IPS-18c (cell line): Measurements from ENCODE around the gene ADAT2.
"Not testable (repeated sequence)": the region's sequence is repeated elsewhere in the genome, so short reads cannot be mapped to it uniquely, and the experiment has no call there.

Source experiments
- H3K4me3 ChIP-seq: 2 replicates; pipeline ENCODE4 v1.7.0; 2013; ENCODE audit warnings: low read depth, mild to moderate bottlenecking, low read length, moderate library complexity; ENCODE audit not compliant: insufficient read depth
- H3K9me3 ChIP-seq: one replicate; pipeline ENCODE4 v1.6.1; 2013; ENCODE audit warnings: mild to moderate bottlenecking, low read length, moderate library complexity; ENCODE audit not compliant: control insufficient read depth, insufficient read depth

ADAT2 gene

DNA sequence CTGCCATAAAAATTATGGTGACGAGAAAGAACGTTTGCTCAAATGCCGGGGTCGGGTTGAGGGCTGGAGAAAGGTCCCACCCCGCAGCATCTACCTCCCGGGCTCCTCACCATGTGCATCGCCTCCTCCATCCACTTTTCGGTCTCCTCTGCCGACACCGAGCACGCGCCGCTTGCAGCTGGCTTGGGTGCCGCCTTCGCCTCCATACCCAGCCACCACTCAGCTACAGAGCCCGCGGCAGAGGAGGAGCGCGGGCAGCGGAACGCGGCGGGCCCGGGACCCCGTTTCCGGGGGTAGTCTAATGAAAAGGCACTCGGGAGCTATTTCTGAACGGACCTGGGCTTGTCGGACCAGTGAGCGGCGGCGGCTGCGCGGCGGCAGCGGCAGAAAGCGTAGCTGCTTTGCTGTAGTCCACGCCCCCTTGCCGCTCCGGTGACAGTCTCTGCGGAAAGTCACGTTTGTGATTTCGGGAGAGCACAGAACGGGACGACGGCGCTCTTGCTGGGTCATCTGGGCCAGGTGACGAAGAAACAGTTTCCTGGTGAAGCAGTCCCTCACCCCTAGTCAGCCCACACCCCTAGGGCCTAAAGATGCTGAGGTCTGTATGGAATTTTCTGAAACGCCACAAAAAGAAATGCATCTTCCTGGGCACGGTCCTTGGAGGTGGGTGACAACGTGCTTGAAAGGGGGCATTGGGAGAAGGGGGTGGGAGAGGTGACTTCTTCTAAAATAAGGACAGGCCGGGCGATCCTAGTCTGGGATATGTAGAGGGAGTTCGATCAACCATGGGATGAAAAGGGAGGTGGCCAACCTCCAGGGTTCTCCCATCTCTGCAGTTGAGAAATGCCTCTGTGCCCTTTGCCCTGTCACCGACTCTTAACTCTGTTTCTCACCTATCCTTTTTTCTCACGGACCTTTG lies at the start of gene ADAT2, which contains the start of gene PEX3:
ADAT2 (minus strand) TSS at position 243 of the 919 bp plus-strand sequence; CDS start at position 206, 37 bp downstream.
PEX3 (plus strand) TSS at position 353 of the 919 bp plus-strand sequence; CDS start at position 591, 238 bp downstream.
- Histone ChIP-seq H3K4me3 (peak within 1 kb of the TSS; percentile 64), H3K9me3 (no peaks in the 10 kb centered on the region)

DNA sequence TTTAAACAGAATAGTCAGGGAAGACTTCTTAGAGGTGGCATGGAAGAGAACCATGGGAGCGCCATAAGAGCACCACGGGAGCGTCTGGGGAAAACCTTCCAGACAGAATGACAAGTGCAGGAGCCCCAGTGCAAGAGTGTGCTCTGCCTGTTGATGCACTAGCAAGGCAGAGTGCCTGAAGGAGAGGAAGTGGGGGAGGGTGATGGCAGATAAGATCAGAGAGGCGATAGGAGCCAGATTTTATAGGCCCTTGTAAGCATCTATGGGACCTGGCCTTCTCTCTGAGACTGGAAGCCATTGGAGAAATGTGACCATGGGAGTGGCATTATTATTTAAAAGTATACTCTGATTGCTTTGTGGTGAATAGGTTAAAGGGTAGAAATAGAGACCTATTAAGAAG lies 47.9 kb upstream of the ADAT2 start:
- H3K4me3 ChIP-seq, result no peak overlapping the region
- no peaks in the 10 kb centered on the region for H3K9me3 ChIP-seq

DNA sequence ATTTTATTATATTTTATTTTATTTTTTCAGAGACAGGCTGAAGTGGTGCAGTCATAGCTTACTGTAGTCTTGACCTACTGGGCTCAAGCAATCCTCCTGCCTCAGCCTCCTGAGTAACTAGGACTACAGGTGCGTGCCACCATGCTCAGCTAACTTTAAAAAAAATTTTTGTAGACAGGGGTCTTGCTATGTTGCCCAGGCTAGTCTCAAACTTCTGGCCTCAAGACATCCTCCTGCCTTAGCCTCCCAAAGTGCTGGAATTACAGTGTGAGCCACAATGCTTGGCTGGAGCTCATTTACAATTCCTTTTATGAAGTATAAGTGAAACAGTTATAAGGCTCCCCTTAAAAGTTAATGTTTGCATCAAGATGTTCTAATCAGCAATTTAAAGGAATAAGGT lies 46.5 kb upstream of the ADAT2 start:
- Histone ChIP-seq H3K9me3 (no peaks in the 10 kb centered on the region), H3K4me3 (no peak overlapping the region)

DNA sequence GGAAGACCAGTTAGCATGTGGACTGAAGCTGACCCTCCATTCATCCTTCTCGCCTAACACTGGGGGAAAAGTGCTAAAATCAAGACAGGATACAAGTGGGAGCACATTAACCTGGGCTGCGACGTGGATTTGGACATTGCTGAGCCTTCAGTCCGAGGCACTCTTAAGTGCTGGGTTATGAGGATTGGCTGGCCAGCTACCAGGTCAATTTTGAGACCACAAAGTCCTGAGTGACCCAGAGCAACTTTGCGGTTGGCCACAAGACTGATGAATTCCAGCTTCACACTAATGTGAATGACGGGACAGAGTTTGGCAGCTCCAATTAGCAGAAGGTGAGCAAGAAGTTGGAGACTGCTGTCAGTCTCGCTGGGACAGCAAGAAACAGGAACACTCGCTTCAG lies 40.3 kb upstream of the ADAT2 start:
- Histone ChIP-seq H3K9me3 (no peaks in the 10 kb centered on the region), H3K4me3 (no peak overlapping the region)

DNA sequence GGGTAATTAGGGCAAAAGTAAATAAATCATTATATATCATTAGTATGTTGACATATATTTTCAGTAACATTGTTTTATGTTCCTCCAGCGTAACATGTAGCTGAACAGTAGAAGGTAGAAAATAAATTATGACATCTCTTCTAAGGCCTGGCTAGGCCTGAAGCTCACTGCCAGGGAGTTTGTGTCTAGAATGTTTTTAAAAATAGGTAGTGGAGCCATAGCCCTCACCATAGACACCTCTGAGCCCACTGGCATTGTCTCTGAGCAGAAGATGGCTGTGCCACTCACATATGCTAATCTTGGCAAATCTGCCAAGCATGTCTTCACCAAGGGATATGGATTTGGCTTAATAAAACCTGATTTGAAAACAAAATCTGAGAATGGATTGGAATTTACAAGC lies 39.7 kb upstream of the ADAT2 start:
- H3K4me3 ChIP-seq, result no peak overlapping the region
- no peaks in the 10 kb centered on the region for H3K9me3 ChIP-seq

DNA sequence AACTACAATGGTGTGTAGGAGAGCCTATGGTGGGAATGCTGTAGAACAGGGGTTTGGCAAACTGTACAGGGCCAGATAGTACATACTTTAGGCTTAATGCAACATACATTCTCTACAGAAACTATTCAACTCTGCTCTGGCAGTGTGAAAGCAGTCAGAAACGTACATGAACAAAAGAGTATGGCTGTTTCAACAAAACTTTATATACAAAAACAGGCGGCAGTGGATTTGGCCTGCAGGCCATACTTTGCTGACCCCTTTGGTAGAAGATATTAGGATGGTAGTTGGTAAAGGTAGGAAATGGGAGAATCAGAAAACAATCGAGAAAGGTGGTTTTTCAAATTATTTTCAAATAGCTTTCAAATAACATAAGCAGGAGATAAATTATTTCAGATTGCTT lies 36.3 kb upstream of the ADAT2 start:
- Histone ChIP-seq H3K4me3 (no peak overlapping the region), H3K9me3 (no peaks in the 10 kb centered on the region)

DNA sequence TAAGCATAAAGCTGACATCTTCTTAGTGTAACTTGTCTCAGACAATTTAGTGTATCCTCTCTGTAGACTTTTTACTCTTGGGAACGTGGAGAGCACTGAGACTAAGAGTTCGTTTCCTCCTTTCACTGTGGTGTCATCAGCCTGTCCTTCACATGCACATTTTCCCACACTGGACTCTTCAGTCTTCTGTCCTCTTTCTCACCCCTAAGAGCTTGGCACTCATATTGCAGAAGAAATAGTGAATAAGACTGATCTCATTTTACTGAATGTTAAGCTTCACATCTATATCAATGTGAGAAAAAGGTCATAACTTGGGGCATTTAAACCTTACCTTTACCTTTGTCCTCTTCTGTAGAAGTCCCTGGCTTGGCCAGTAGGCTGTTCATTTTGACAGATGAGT lies 35.5 kb upstream of the ADAT2 start:
- Histone ChIP-seq H3K4me3 (no peak overlapping the region), H3K9me3 (no peaks in the 10 kb centered on the region)

DNA sequence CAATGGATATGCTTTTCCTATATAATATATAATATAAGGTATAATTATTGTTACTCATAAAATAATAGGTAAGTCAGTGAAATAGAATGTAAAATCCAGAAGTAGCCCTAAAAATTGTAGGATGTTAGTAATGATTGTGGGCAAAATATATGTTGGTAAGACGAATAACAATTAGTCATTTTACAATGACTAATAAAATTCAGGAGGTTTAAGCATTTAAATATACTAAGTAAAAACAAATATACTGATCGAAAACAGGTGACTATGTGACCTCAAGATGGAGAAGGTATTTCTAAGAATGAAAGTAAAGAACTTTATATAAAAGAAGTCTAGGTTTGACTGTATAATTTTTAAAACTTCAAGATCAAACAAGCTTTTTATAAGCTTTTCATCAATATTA lies 32.1 kb upstream of the ADAT2 start:
- H3K4me3 ChIP-seq, result no peak overlapping the region
- no peaks in the 10 kb centered on the region for H3K9me3 ChIP-seq

DNA sequence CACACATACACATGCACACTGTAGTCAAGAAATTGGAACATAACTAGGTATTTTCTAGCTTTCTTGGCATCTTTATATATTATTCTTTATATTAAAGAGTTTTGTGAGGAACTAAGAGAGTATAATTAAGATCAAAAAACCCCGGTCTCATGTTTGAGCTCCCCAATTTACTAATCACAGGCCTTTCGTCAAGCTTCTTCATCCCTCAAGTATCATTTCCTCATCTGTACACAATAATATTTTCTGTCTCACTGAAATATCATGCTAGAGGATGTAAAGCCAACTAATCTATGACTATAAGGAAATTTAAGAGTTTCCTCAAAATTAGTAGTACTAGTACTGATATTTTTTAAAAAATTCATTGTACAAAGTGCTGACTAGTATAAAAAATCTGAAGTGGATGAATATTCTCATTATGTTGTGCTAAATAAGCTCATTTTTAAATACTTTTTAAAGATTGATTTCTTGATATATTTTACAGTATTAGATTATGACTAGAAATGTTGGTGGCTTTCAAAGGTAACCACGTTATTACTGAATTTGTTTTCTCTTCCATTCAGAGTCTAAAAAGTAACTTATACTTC lies 28.1 kb upstream of the ADAT2 start:
- Histone ChIP-seq H3K9me3 (no peaks in the 10 kb centered on the region), H3K4me3 (no peak overlapping the region)

DNA sequence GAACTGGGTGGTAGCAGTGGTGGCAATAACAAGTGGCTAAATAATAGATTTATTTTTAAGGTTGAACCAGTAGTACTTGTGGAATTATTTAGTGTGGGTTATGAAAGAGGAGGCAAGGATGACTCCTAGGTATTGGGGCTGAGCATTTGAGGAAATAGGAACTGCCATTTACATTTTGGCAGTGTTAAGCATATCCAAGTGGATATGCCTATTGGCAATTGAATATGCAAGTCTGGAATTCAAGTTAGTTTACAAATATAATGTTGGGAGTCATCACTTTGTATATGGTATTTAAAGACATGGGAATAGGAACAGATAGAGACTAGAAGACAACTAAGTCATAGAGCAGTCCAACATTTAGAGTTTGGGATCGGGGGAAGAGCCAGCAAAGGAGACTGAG lies 26.1 kb upstream of the ADAT2 start:
- Histone ChIP-seq H3K9me3 (no peaks in the 10 kb centered on the region), H3K4me3 (no peak overlapping the region)

DNA sequence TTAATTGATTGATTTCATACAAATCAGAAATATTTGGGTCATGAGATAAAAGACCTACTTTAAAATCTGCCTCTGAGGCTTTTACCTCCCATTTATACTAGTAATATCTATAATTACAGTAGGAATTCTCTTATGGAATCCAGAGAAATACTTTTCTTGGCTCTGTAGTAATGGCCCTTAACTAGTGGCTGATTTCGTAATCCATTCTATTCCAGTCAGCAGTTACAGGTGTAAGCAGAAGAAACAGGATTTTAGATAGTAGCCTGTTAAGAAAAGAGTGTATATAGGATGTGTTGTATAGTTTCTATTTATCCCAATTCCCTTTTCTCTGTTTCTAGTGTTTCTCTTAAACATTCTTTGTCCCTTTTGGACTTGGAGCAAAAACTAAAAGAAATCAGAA lies 21.3 kb upstream of the ADAT2 start:
- no peak overlapping the region for H3K4me3 ChIP-seq
- H3K9me3 ChIP-seq, result no peaks in the 10 kb centered on the region

DNA sequence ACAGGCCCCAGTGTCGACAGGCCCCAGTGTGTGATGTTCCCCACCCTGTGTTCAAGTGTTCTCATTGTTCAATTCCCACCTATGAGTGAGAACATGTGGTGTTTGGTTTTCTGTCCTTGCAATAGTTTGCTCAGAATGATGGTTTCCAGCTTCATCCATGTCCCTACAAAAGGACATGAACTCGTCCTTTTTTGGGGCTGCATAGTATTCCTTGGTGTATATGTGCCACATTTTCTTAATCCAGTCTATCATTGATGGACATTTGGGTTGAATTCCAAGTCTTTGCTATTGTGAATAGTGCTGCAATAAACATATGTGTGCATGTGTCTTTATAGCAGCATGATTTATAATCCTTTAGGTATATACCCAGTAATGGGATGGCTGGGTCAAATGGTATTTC lies 18.3 kb upstream of the ADAT2 start:
- H3K4me3 ChIP-seq, H3K9me3 ChIP-seq: not testable (repeated sequence)

DNA sequence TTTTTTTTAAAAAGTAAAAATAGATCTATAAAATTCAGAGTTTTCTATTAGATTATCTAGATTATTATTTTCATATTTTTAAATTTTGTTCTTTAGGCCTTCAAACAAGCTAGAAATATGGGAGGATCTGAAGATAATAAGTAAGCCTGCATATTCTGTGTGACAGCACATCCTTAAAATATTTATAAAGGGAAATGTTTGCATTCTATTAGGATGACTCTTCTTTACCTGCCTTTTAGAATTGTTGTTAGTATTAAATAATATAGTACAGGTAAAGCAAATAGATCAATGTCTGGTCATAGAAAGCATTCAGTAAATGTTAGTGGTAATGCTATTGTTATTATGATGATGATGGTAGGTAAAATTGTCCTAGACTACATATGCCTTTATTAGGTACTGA lies 17.5 kb upstream of the ADAT2 start:
- no peak overlapping the region for H3K4me3 ChIP-seq
- no peaks in the 10 kb centered on the region for H3K9me3 ChIP-seq

DNA sequence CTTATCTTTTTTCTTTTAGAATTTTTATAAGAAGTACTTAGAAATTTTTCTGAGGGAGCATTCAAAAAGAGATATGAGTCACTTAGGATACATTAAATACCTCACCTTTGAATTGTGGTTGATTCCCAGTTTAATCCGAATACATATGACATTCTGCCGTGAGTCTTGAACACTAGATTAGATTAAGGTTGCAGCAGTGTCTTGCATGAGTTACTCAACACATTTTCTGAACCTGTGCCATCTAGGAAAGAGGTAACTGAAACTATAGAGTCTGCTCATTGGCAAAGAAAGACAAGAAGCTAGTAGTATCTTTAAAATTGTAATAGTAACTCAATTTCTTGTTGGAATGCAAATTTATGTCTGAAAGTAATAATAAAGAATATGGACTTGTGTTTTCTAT lies 15.1 kb upstream of the ADAT2 start:
- no peak overlapping the region for H3K4me3 ChIP-seq
- H3K9me3 ChIP-seq, result no peaks in the 10 kb centered on the region

DNA sequence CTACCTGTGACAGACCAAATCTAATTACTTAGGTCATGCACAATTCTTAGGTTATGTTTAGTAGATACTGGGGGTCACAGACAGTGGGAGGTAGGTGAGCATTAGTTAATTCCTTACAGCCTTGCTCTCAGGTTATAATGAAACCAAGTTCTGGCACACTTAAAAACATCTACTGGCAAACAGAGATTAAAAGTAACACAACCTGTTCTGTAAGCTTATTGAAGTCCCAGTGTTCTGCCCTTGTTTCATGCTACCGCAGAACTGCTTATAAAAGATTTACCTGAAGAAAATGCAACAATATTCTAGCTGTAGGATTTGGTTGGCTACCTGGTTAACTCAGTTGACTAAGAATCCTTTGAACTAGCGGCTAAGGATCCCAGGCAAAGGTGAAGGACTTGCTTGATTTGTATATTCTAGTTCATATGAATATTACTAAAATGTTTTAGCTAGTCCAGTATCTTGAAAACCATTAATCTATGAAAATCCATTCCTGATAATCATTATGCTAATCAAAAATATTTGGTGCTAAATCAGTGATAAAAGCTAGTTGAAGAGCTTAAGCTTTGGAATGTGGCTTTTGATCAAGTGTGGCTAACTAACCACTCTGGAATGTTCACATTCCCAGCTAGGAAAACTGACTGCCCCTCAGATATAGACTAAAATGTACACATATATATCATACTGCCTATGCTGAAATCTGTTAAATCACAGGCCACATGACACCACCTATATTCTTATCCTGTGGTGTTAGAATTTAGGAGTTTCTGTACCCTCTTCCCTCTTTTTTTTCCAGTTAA lies 7.3 kb upstream of the ADAT2 start:
- Histone ChIP-seq H3K9me3 (no peaks in the 10 kb centered on the region), H3K4me3 (no peak overlapping the region)

DNA sequence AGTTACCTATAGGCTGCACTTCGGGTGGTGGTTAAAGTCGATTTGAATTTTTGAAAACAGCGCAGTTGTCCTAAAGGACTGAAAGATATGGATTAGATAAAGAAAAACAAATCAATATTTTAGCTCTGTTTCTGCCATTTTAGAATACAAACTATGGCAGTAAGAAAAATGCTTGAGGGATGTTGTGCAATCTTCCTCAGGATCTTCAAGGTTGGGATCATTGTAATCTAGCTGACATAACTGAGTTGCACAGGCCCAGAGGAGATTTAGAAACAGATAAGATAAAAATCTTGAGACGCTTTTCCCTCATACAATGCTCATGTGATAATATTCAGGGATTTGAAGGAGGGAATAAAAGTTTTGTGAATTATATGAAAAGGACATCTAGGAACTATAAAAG lies 1.0 kb upstream of the ADAT2 start:
- no peaks in the 10 kb centered on the region for H3K9me3 ChIP-seq
- H3K4me3 ChIP-seq, result peak overlapping the region; percentile 64

DNA sequence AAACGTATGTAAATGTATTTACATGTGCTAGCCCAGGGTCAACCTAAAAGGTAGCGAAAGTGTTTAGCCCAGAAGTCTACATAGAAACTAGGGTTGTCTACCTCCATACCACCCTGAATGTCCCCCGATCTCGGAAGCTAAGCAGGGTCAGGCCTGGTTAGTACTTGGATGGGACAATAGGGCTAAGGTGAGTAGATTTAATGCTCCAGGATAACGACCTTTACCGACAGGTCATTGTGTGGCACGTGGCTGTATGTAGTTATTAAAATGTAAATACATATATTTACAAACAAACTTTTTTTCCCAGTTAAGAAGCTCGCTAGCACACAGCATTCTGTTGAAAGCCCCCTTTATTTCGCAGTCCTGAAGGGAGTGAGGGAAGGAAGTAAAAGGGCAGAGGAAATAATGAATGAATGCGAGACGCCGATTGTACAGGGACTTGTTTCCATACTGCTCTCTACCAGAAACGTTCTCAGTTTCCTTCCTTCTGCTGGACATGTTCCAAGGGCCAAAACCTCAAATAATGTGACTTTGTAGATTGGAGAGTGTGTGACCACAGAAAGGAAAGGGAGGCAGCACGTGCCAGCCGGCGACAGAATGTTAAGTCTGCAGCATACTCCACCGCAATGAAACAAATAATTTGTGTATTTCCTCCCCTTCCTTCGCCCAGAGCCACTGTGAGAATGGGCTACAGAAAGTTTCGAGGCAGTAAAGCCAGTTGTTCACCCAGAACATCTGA lies 612 bp downstream of the ADAT2 start:
- H3K4me3 ChIP-seq, result peak overlapping the region; percentile 64

More for the DNA sequence above, 612 bp downstream of the ADAT2 start:
- no peaks in the 10 kb centered on the region for H3K9me3 ChIP-seq
